ENCODE measurements around the gene RFX8. TPM values are rescaled to one million over a fixed set of nuclear protein-coding genes. Genes with fewer than 3 reads are reported as not detected.

Gene RFX8
- total and polyA plus RNA-seq, 10 of the 15 experiments (the other 5 are each of a cell fraction or from before 2014, with no cell fraction given), result 0.19 TPM; not detected in 9

- TF ChIP-seq EP300 (IDR thresholded peaks at IDR 0.05; ENCODE audit: borderline replicate concordance in 1 of 2, control insufficient read depth in 1 of 2, low read depth in 2 of 2, low read length in 2 of 2) (0 out of 4 replicates have a peak, but pooled peaks of 1 of the 2 experiments have one; percentile 6), ZBTB33 (IDR thresholded peaks at IDR 0.05) (no peak), SIX5 (IDR thresholded peaks at IDR 0.05; ENCODE audit: low read depth, low read length, severe bottlenecking) (no peak), BCL11A (IDR thresholded peaks at IDR 0.05; ENCODE audit: low read depth, low read length) (no peak), IKZF1 (conservative IDR thresholded peaks at IDR 0.05) (0 out of 2 replicates have a peak, but pooled peaks have one; percentile 11), MXI1 (IDR thresholded peaks at IDR 0.05; ENCODE audit: low read depth, low read length) (no peak), RELA (IDR thresholded peaks at IDR 0.05; ENCODE audit: borderline replicate concordance, partially characterized antibody) (no peak)
Measured at GRCh38 chr2:101398116-101398821, 76.6 kb downstream of the RFX8 start (continued).

DNA sequence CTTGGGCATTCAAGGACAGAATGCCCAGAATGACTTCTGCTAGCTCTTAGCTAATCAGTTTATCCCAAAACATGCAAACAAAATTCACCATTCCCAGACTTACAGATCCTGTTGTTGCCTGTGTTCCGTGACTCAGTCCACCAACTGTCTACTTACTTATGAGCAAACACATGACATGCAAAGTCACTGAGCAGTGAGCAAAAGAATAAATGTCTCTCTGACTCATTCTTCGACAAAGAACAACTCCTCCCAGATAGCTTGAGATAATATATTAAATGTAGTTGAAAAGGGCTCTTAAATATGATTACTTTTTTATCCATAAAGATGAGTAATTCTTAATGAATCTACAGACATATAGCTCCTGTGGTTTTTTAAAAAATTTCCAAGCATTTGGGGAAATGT, 78.6 kb downstream of the RFX8 start:
- SMC1A ChIA-PET (ENCODE audit: uncharacterized antibody, unreplicated experiment), result no interaction called here
- no peaks in the 10 kb centered on the region for H4K20me1 ChIP-seq (ENCODE audit: control insufficient read depth, insufficient read depth)
- RAD21 ChIA-PET (ENCODE audit: unreplicated experiment), result no interaction called here
- no peaks in the 10 kb centered on the region for H3K4me1 ChIP-seq (ENCODE audit: control insufficient read depth, insufficient read depth, low read length)
- in situ Hi-C loops (cut with MboI) (no loop called here), intact Hi-C loops (cut with micrococcal nuclease; ENCODE audit: unreplicated experiment) (no loop called here)
- 17% methylated on average over 2 of the region's 2 CpGs for WGBS (ENCODE audit: insufficient coverage, insufficient replicate concordance, low lambda C conversion rate, missing lambda C conversion rate)
- ATAC-seq, result no peak
- FAIRE-seq, result no peak
- DNase-seq (ENCODE audit: low read depth, low spot score), result no peak
- H2AFZ ChIP-seq (ENCODE audit: control insufficient read depth, low read depth, low read length), result no peak overlapping the region
- peak; percentile 71 for TF ChIP-seq BCL3 (IDR thresholded peaks at IDR 0.05; ENCODE audit: borderline replicate concordance, insufficient read depth, low read depth, low read length, poor library complexity, severe bottlenecking)
- no peak for TF ChIP-seq CREB1 (IDR thresholded peaks at IDR 0.05; ENCODE audit: low read depth)
- TF ChIP-seq TAF1 (IDR thresholded peaks at IDR 0.05; ENCODE audit: borderline replicate concordance, low read depth, low read length), result no peak
- no peak overlapping the region for H3K4me2 ChIP-seq (ENCODE audit: control insufficient read depth, insufficient read depth)
- POLR2A ChIA-PET, result no interaction called here
- no peak overlapping the region for H3K27ac ChIP-seq (ENCODE audit: control insufficient read depth, insufficient read depth)
- H3K79me2 ChIP-seq (ENCODE audit: control insufficient read depth, insufficient read depth, low read length), result no peaks in the 10 kb centered on the region
- H3K27me3 ChIP-seq (replicated peaks in 1 of 2; ENCODE audit: control insufficient read depth in 2 of 2, insufficient read depth in 2 of 2, low read length in 1 of 2), result peaks cover 0 to 9% of the 10 kb centered on the region in 2 experiments; a peak in 3 of 4 replicates
- H3K36me3 ChIP-seq (ENCODE audit: control insufficient read depth in 2 of 2, insufficient read depth in 2 of 2, low read length in 1 of 2), result no peaks in the 10 kb centered on the region
- no peaks in the 10 kb centered on the region for H3K9me3 ChIP-seq (replicated peaks; ENCODE audit: control insufficient read depth, insufficient read depth, low read length)
- no TSS peak for BruUV-seq (replicated peaks)
- CTCF ChIA-PET, result interaction anchor here (0.5 kb wide), 1 partner anchor 11 kb away, joined by 4 read pairs; no protein-coding TSS in a partner anchor
- no peak overlapping the region for H3K9ac ChIP-seq (ENCODE audit: control insufficient read depth, insufficient read depth, low read length)
- H3K4me3 ChIP-seq, result no peak overlapping the region

Data from GM12878 (cell line).